HCT116 (cell line): ENCODE measurements around the gene TMEM132E. TPM values are rescaled to one million over a fixed set of nuclear protein-coding genes. Genes with fewer than 3 reads are reported as not detected.
A peak's percentile ranks its signal among the peaks of the same experiment; 100 is the strongest.

Experiments
- ATAC-seq: fragments of 200-7000 bp; cut with Tn5 transposase; 2 replicates; pipeline ENCODE4 v1.9.1; 2020; ENCODE audit warnings: mild to moderate bottlenecking, moderate library complexity
- BruUV-seq: library from RNA; stranded (reverse); fragments of 400-500 nt; replicated peaks from 2 replicates; lab custom pipeline; 2021; lab: Mats Ljungman, UMichigan
- CTCF ChIA-PET: fragments of 300-600 bp; sonication (Branson Sonifier 250); formaldehyde crosslinking; loops from one replicate; lab custom pipeline; 2021; ENCODE audit warnings: antibody characterized with exemption; lab: Charles Lee
- POLR2A ChIA-PET: fragments of 300-600, 350-600 bp; sonication (Branson Sonifier 250); formaldehyde crosslinking; loops from one replicate; lab custom pipeline; 2021; ENCODE audit warnings: antibody characterized with exemption; lab: Charles Lee
- RAD21 ChIA-PET, 2 experiments: fragments of 300-600 bp; sonication (Branson Sonifier 250); formaldehyde crosslinking; loops; one replicate each; lab custom pipeline; 2023; ENCODE audit warnings: low total read pairs in 2 of 2; ENCODE audit not compliant: uncharacterized antibody in 2 of 2, unreplicated experiment in 2 of 2, low non-redundant PET in 1 of 2; lab: Charles Lee
- DNase-seq: peaks from one replicate; pipeline ENCODE4 v3.0.0-alpha.2; 2010; ENCODE audit warnings: low read depth, low spot score
- H2AFZ ChIP-seq: fragments of 200-600 bp; shearing (Covaris generic), sonication (generic); 2 replicates; pipeline ENCODE4 v1.6.1; 2017; ENCODE audit warnings: low read depth, mixed run types, mixed read lengths, antibody characterized with exemption, low read length; ENCODE audit not compliant: poor library complexity, severe bottlenecking
- H3K27ac ChIP-seq: 2 replicates; pipeline ENCODE4 v1.5.1; 2012; ENCODE audit warnings: low read depth, low read length
- H3K27me3 ChIP-seq: fragments of 200-600 bp; sonication (generic); 2 replicates; pipeline ENCODE4 v1.6.1; 2016; ENCODE audit warnings: mixed run types, low read length, mixed read lengths; ENCODE audit not compliant: insufficient read depth
- H3K36me3 ChIP-seq, 2 experiments: fragments of 200-500 bp in 1 of 2; fragments of 200-600 bp in 1 of 2; sonication (Bioruptor generic) in 1 of 2; sonication (generic) in 1 of 2; 2 replicates each; pipeline versions ENCODE4 v1.5.1 to v1.6.1; 2014 to 2016; ENCODE audit warnings: low read length in 2 of 2, inconsistent platforms in 1 of 2, mixed read lengths in 1 of 2, mixed run types in 1 of 2; ENCODE audit not compliant: insufficient read depth in 2 of 2, control insufficient read depth in 1 of 2
- H3K4me1 ChIP-seq, 2 experiments: fragments of 200-600 bp in 1 of 2; sonication (generic) in 1 of 2; 2 replicates each; pipeline versions ENCODE4 v1.5.1 to v1.6.1; 2012 to 2017; ENCODE audit warnings: low read length in 2 of 2, inconsistent platforms in 1 of 2, mild to moderate bottlenecking in 1 of 2, mixed read lengths in 1 of 2, mixed run types in 1 of 2, moderate library complexity in 1 of 2; ENCODE audit not compliant: insufficient read depth in 2 of 2, control insufficient read depth in 1 of 2
- H3K4me2 ChIP-seq: fragments of 200-600 bp; sonication (generic); 2 replicates; pipeline ENCODE4 v1.6.1; 2017; ENCODE audit warnings: mixed run types, low read length, mixed read lengths
- H3K4me3 ChIP-seq, 2 experiments: fragments of 200-600 bp in 1 of 2; sonication (generic) in 1 of 2; replicated peaks in 1 of 2; 2 replicates each; pipeline ENCODE4 v1.5.1; 2011 to 2016; ENCODE audit warnings: low read length in 2 of 2, control low read depth in 1 of 2, low read depth in 1 of 2, mild to moderate bottlenecking in 1 of 2, mixed read lengths in 1 of 2, mixed run types in 1 of 2
- H3K79me2 ChIP-seq: fragments of 200-600 bp; sonication (generic); 2 replicates; pipeline ENCODE4 v1.6.1; 2017; ENCODE audit warnings: mild to moderate bottlenecking, mixed run types, low read length, moderate library complexity, mixed read lengths; ENCODE audit not compliant: insufficient read depth
- H3K9ac ChIP-seq: fragments of 200-600 bp; sonication (generic); 2 replicates; pipeline ENCODE4 v1.6.1; 2016; ENCODE audit warnings: low read length, mixed read lengths
- H3K9me2 ChIP-seq: fragments of 200-600 bp; sonication (generic), shearing (Covaris generic); 2 replicates; pipeline ENCODE4 v1.6.1; 2017; ENCODE audit warnings: mixed run types, mild to moderate bottlenecking, moderate library complexity; ENCODE audit not compliant: insufficient read depth
- H3K9me3 ChIP-seq, 2 experiments: fragments of 200-500 bp in 1 of 2; fragments of 200-600 bp in 1 of 2; sonication (Bioruptor generic) in 1 of 2; sonication (generic) in 1 of 2; 2 replicates each; pipeline ENCODE4 v1.6.1; 2014 to 2017; ENCODE audit warnings: low read length in 2 of 2, mixed read lengths in 2 of 2, inconsistent platforms in 1 of 2, low read depth in 1 of 2, mild to moderate bottlenecking in 1 of 2, mixed run types in 1 of 2, moderate library complexity in 1 of 2; ENCODE audit not compliant: control insufficient read depth in 1 of 2, insufficient read depth in 1 of 2
- H4K20me1 ChIP-seq: fragments of 200-600 bp; sonication (generic), shearing (Covaris generic); 2 replicates; pipeline ENCODE4 v1.6.1; 2017; ENCODE audit warnings: mixed run types, mild to moderate bottlenecking, moderate library complexity; ENCODE audit not compliant: insufficient read depth
- SRF ChIP-seq: IDR thresholded peaks from 2 replicates; pipeline ENCODE4 v1.6.1; 2012; ENCODE audit warnings: low read depth
- ZNF274 ChIP-seq: fragments of 200-500 bp; sonication (Bioruptor generic); IDR thresholded peaks from 2 replicates; pipeline ENCODE4 v1.6.1; 2014; ENCODE audit warnings: mild to moderate bottlenecking, low read depth, low read length, inconsistent platforms
- intact Hi-C: fragments of 100-400 bp; cut with micrococcal nuclease; formaldehyde crosslinking; loops from 2 replicates; pipeline ENCODE4 v1.10.0; 2022
- total RNA-seq: library from RNA; stranded (reverse); gene quantifications from one replicate; pipeline ENCODE4 v1.2.1, GENCODE V29; 2021; ENCODE audit not compliant: unreplicated experiment
- TF ChIP-seq, protein P1 (sequence below): IDR thresholded peaks from 2 replicates; pipeline ENCODE4 v1.6.1; 2012
- TF ChIP-seq, protein P2 (sequence below): IDR thresholded peaks from 2 replicates; pipeline ENCODE4 v1.6.1; 2011; ENCODE audit warnings: mild to moderate bottlenecking, low read length, moderate library complexity; ENCODE audit not compliant: insufficient replicate concordance; ENCODE audit errors: extremely low read depth

TMEM132E gene
- total RNA-seq, 1 experiment from 2014 or later, result not detected

DNA sequence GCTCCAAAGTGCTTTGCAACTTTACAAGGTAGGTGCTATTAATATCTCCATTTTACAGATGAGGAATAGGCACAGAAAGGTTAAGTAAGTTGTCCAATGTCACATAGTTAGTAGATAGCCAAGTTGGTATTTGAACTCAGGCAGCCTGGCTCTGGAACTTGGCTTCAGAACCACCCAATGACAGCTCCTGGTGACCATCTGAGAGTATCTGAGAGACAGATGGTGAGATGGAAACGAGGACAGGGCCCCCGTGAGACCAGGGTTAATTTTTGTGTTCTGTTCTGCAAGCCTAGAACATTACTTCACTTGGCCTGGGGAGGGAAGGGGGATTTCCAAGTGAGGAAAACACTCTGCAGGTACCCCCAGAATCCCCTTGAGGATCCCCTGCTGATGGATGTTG lies 9.8 kb upstream of the TMEM132E start:
- ATAC-seq (no peak), DNase-seq (no peak)
- no peaks in the 10 kb centered on the region for H3K4me1 ChIP-seq
- no peak overlapping the region for H3K27ac ChIP-seq
- TF ChIP-seq, protein P1, sequence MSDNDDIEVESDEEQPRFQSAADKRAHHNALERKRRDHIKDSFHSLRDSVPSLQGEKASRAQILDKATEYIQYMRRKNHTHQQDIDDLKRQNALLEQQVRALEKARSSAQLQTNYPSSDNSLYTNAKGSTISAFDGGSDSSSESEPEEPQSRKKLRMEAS, result no peak
- RAD21 ChIA-PET, result no interaction called here
- no peak overlapping the region for H3K9ac ChIP-seq
- H4K20me1 ChIP-seq, result no peaks in the 10 kb centered on the region
- H3K9me3 ChIP-seq, result no peaks in the 10 kb centered on the region
- H3K79me2 ChIP-seq, result no peaks in the 10 kb centered on the region
- CTCF ChIA-PET, result no interaction called here
- no peaks in the 10 kb centered on the region for H3K36me3 ChIP-seq
- H2AFZ ChIP-seq, result no peak overlapping the region
- POLR2A ChIA-PET, result no interaction called here
- no peaks in the 10 kb centered on the region for H3K9me2 ChIP-seq
- intact Hi-C loops, result no loop called here
- no peak overlapping the region for H3K4me3 ChIP-seq
- peaks cover 66% of the 10 kb centered on the region for H3K27me3 ChIP-seq
- no peak overlapping the region for H3K4me2 ChIP-seq
- no TSS peak for BruUV-seq

DNA sequence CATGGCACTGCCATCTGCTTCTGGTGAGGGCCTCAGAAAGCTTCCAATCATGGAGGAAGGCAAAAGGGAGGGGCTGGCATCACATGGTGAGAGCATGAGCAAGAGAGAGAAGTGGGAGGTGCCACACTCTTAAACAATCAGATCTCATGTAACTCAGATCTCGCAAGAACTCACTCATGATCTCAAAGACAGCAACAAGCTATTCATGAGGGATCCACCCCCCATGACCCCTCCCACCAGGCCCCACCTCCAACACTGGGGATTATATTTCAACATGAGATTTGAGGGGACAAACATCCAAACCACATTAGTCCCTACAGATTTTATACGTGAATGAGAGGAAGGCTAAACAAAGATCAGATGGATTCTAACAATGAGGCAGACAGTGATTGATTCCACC lies 8.9 kb upstream of the TMEM132E start:
- intact Hi-C loops, result no loop called here
- peak; percentile 42; the same call in 1 of the 2 replicates for ATAC-seq
- CTCF ChIA-PET, result no interaction called here

More for the DNA sequence above, 8.9 kb upstream of the TMEM132E start:
- no peak for DNase-seq
- no peak overlapping the region for H3K27ac ChIP-seq
- no peaks in the 10 kb centered on the region for H4K20me1 ChIP-seq
- no peak overlapping the region for H2AFZ ChIP-seq
- H3K9me3 ChIP-seq, result no peaks in the 10 kb centered on the region
- H3K79me2 ChIP-seq, result no peaks in the 10 kb centered on the region
- H3K4me1 ChIP-seq, result no peaks in the 10 kb centered on the region
- ChIA-PET RAD21 (no interaction called here), POLR2A (no interaction called here)
- H3K9ac ChIP-seq, result no peak overlapping the region
- H3K36me3 ChIP-seq, result no peaks in the 10 kb centered on the region
- BruUV-seq, result no TSS peak
- H3K27me3 ChIP-seq, result peaks cover 68% of the 10 kb centered on the region
- no peak overlapping the region for H3K4me3 ChIP-seq
- TF ChIP-seq ZNF274 (no peak), SRF (no peak)
- TF ChIP-seq, protein P2, sequence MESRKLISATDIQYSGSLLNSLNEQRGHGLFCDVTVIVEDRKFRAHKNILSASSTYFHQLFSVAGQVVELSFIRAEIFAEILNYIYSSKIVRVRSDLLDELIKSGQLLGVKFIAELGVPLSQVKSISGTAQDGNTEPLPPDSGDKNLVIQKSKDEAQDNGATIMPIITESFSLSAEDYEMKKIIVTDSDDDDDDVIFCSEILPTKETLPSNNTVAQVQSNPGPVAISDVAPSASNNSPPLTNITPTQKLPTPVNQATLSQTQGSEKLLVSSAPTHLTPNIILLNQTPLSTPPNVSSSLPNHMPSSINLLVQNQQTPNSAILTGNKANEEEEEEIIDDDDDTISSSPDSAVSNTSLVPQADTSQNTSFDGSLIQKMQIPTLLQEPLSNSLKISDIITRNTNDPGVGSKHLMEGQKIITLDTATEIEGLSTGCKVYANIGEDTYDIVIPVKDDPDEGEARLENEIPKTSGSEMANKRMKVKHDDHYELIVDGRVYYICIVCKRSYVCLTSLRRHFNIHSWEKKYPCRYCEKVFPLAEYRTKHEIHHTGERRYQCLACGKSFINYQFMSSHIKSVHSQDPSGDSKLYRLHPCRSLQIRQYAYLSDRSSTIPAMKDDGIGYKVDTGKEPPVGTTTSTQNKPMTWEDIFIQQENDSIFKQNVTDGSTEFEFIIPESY, result no peak
- H3K9me2 ChIP-seq, result no peaks in the 10 kb centered on the region
- no peak overlapping the region for H3K4me2 ChIP-seq
